ENCODE measurements around the gene TRPM3. TPM values are rescaled to one million over a fixed set of nuclear protein-coding genes. Genes with fewer than 3 reads are reported as not detected.
A peak's percentile ranks its signal among the peaks of the same experiment; 100 is the strongest.

TRPM3 gene
- total and polyA plus RNA-seq, 2 of the 13 experiments (the other 11 are each of a cell fraction or from before 2014, with no cell fraction given), result not detected

DNA sequence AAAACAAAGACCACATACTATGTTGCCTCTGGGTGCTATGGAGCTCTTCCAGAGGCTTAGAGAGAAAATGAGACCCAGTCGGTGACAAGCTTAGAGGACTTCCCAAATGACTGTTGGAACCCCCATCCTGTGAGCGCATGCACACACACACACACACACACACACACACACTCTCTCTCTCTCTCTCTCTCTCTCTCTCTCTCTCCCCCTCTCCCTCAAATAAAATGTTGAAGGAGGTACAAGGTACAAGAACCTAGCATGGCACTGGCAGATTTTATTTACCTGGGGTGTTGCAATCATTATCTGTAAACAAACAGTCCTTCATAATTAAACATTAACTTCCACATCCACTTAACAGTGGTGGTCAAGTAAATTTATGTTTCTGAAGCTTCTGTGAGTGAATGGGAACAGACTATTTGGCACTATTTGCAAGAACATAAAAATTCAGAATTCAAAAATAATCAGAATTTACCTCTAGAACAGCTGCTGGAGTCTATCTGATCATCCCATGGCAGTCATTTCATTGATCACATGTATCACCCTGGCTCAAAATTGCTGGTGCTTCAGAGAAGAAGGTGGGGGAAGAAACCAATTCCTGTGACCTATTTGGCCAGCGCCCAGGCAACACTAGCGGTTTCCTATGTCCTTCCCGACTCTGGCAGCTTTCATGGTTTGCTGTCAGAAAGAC is 24.9 kb downstream of the TRPM3 start (continued):
- TF ChIP-seq, protein P1, sequence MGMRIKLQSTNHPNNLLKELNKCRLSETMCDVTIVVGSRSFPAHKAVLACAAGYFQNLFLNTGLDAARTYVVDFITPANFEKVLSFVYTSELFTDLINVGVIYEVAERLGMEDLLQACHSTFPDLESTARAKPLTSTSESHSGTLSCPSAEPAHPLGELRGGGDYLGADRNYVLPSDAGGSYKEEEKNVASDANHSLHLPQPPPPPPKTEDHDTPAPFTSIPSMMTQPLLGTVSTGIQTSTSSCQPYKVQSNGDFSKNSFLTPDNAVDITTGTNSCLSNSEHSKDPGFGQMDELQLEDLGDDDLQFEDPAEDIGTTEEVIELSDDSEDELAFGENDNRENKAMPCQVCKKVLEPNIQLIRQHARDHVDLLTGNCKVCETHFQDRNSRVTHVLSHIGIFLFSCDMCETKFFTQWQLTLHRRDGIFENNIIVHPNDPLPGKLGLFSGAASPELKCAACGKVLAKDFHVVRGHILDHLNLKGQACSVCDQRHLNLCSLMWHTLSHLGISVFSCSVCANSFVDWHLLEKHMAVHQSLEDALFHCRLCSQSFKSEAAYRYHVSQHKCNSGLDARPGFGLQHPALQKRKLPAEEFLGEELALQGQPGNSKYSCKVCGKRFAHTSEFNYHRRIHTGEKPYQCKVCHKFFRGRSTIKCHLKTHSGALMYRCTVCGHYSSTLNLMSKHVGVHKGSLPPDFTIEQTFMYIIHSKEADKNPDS (CRISPR knock-in tag; IDR thresholded peaks at IDR 0.05), result no peak
- TF ChIP-seq RAD21 (CRISPR knock-in tag; IDR thresholded peaks at IDR 0.05), result no peak
- TF ChIP-seq JARID2 (CRISPR knock-in tag; IDR thresholded peaks at IDR 0.05; ENCODE audit: insufficient replicate concordance), result no peak
- no peak for TF ChIP-seq THYN1 (CRISPR knock-in tag; IDR thresholded peaks at IDR 0.05; ENCODE audit: borderline replicate concordance, low read depth)
- TF ChIP-seq SRSF4 (IDR thresholded peaks at IDR 0.05; ENCODE audit: low read depth, low read length, poor library complexity, severe bottlenecking), result no peak
- peak; percentile 87 for TF ChIP-seq TBX2 (CRISPR knock-in tag; IDR thresholded peaks at IDR 0.05; ENCODE audit: borderline replicate concordance)
- TF ChIP-seq FOXJ3 (CRISPR knock-in tag; IDR thresholded peaks at IDR 0.05; ENCODE audit: borderline replicate concordance), result peak; percentile 83; the same call in 1 of the 2 replicates
- TF ChIP-seq ATF1 (CRISPR knock-in tag; IDR thresholded peaks at IDR 0.05), result peak; percentile 65
- TF ChIP-seq BORCS8-MEF2B (CRISPR knock-in tag; IDR thresholded peaks at IDR 0.05), result peak; percentile 72
- TF ChIP-seq, protein P2, sequence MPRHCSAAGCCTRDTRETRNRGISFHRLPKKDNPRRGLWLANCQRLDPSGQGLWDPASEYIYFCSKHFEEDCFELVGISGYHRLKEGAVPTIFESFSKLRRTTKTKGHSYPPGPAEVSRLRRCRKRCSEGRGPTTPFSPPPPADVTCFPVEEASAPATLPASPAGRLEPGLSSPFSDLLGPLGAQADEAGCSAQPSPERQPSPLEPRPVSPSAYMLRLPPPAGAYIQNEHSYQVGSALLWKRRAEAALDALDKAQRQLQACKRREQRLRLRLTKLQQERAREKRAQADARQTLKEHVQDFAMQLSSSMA (CRISPR knock-in tag; IDR thresholded peaks at IDR 0.05), result no peak
- TF ChIP-seq NR2F1 (CRISPR knock-in tag; IDR thresholded peaks at IDR 0.05), result no peak
- TF ChIP-seq, protein P3, sequence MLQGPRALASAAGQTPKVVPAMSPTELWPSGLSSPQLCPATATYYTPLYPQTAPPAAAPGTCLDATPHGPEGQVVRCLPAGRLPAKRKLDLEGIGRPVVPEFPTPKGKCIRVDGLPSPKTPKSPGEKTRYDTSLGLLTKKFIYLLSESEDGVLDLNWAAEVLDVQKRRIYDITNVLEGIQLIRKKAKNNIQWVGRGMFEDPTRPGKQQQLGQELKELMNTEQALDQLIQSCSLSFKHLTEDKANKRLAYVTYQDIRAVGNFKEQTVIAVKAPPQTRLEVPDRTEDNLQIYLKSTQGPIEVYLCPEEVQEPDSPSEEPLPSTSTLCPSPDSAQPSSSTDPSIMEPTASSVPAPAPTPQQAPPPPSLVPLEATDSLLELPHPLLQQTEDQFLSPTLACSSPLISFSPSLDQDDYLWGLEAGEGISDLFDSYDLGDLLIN (CRISPR knock-in tag; IDR thresholded peaks at IDR 0.05; ENCODE audit: borderline replicate concordance), result no peak
- no peak for TF ChIP-seq ZNF777 (CRISPR knock-in tag; IDR thresholded peaks at IDR 0.05)
- TF ChIP-seq HDAC1 (CRISPR knock-in tag; IDR thresholded peaks at IDR 0.05), result peak; percentile 72; the same call in 1 of the 2 replicates
- peak; percentile 95 for TF ChIP-seq CCAR2 (optimal IDR thresholded peaks at IDR 0.05; ENCODE audit: low read depth, low read length)
- TF ChIP-seq, protein P4, sequence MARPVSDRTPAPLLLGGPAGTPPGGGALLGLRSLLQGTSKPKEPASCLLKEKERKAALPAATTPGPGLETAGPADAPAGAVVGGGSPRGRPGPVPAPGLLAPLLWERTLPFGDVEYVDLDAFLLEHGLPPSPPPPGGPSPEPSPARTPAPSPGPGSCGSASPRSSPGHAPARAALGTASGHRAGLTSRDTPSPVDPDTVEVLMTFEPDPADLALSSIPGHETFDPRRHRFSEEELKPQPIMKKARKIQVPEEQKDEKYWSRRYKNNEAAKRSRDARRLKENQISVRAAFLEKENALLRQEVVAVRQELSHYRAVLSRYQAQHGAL (CRISPR knock-in tag; IDR thresholded peaks at IDR 0.05; ENCODE audit: not compliant biosample characterization), result no peak
- TF ChIP-seq ZNF816 (CRISPR knock-in tag; IDR thresholded peaks at IDR 0.05; ENCODE audit: borderline replicate concordance), result no peak
- TF ChIP-seq, protein P5, sequence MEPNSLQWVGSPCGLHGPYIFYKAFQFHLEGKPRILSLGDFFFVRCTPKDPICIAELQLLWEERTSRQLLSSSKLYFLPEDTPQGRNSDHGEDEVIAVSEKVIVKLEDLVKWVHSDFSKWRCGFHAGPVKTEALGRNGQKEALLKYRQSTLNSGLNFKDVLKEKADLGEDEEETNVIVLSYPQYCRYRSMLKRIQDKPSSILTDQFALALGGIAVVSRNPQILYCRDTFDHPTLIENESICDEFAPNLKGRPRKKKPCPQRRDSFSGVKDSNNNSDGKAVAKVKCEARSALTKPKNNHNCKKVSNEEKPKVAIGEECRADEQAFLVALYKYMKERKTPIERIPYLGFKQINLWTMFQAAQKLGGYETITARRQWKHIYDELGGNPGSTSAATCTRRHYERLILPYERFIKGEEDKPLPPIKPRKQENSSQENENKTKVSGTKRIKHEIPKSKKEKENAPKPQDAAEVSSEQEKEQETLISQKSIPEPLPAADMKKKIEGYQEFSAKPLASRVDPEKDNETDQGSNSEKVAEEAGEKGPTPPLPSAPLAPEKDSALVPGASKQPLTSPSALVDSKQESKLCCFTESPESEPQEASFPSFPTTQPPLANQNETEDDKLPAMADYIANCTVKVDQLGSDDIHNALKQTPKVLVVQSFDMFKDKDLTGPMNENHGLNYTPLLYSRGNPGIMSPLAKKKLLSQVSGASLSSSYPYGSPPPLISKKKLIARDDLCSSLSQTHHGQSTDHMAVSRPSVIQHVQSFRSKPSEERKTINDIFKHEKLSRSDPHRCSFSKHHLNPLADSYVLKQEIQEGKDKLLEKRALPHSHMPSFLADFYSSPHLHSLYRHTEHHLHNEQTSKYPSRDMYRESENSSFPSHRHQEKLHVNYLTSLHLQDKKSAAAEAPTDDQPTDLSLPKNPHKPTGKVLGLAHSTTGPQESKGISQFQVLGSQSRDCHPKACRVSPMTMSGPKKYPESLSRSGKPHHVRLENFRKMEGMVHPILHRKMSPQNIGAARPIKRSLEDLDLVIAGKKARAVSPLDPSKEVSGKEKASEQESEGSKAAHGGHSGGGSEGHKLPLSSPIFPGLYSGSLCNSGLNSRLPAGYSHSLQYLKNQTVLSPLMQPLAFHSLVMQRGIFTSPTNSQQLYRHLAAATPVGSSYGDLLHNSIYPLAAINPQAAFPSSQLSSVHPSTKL (CRISPR knock-in tag; IDR thresholded peaks at IDR 0.05), result peak; percentile 89
- no peak for TF ChIP-seq ZNF703 (CRISPR knock-in tag; IDR thresholded peaks at IDR 0.05; ENCODE audit: borderline replicate concordance)
- TF ChIP-seq ZNF772 (CRISPR knock-in tag; IDR thresholded peaks at IDR 0.05), result peak; percentile 88; the same call in 1 of the 2 replicates

All from HepG2 (cell line).